Measurements from ENCODE around the gene GPX8.
A peak's percentile ranks its signal among the peaks of the same experiment; 100 is the strongest.

The GPX8 gene

GRCh38 chr5:55159763-55160492 is at the start of gene GPX8:
TSS of gene GPX8 (plus strand) at chr5:55160171. CDS start at chr5:55160193, 22 bp downstream.
- DNase-seq = peak; percentile 65

- no peak for DNase-seq
These were observed 49.8 kb upstream of the GPX8 start for GRCh38 chr5:55110217-55110616.

- DNase-seq = no peak
These were observed 46.6 kb upstream of the GPX8 start for GRCh38 chr5:55113327-55113726.

GRCh38 chr5:55114061-55114460 is 45.9 kb upstream of the GPX8 start:
- no peak for DNase-seq

- DNase-seq = no peak
These were observed 36.6 kb upstream of the GPX8 start for GRCh38 chr5:55123365-55123764.

GRCh38 chr5:55134053-55134722 is 25.8 kb upstream of the GPX8 start:
- no peak for DNase-seq

- DNase-seq = no peak
These were observed 23.4 kb upstream of the GPX8 start for GRCh38 chr5:55136521-55136920.

- no peak for DNase-seq
These were observed 18.9 kb upstream of the GPX8 start for GRCh38 chr5:55140908-55141665.

- no peak for DNase-seq
These were observed 17.9 kb upstream of the GPX8 start for GRCh38 chr5:55141945-55142690.

- DNase-seq = no peak
These were observed 16.3 kb upstream of the GPX8 start for GRCh38 chr5:55143624-55144023.

GRCh38 chr5:55146080-55146479 is 13.9 kb upstream of the GPX8 start:
- DNase-seq = no peak

- peak; percentile 77 for DNase-seq
These were observed 13.3 kb upstream of the GPX8 start for GRCh38 chr5:55146543-55147151.

- DNase-seq = no peak
These were observed 10.6 kb upstream of the GPX8 start for GRCh38 chr5:55149308-55149795.

- DNase-seq = no peak
These were observed 7.8 kb upstream of the GPX8 start for GRCh38 chr5:55151923-55152842.

- no peak for DNase-seq
These were observed 5.1 kb upstream of the GPX8 start for GRCh38 chr5:55154873-55155272.

- peak; percentile 87 for DNase-seq
These were observed 680 bp downstream of the GPX8 start for GRCh38 chr5:55160493-55161209.

GRCh38 chr5:55162666-55163065 is 2.7 kb downstream of the GPX8 start:
- DNase-seq = no peak

GRCh38 chr5:55171471-55171870 is 11.5 kb downstream of the GPX8 start:
- no peak for DNase-seq

GRCh38 chr5:55172051-55172899 is 12.3 kb downstream of the GPX8 start:
- peak; percentile 52 for DNase-seq

All from left hindlimb (tissue), 1 donor.